HL-60/S4 treated with retinoic acid at 250 ng/mL for 4 days and 3 days (cell line): Measurements from ENCODE around the gene ECSIT.

Source experiments
- in situ Hi-C: fragments of 300-500 bp; cut with MboI; formaldehyde crosslinking; loops from 2 replicates; pipeline ENCODE4 v1.7.0; 2022; ENCODE audit warnings: low sequenced_read_pairs

Gene ECSIT

DNA sequence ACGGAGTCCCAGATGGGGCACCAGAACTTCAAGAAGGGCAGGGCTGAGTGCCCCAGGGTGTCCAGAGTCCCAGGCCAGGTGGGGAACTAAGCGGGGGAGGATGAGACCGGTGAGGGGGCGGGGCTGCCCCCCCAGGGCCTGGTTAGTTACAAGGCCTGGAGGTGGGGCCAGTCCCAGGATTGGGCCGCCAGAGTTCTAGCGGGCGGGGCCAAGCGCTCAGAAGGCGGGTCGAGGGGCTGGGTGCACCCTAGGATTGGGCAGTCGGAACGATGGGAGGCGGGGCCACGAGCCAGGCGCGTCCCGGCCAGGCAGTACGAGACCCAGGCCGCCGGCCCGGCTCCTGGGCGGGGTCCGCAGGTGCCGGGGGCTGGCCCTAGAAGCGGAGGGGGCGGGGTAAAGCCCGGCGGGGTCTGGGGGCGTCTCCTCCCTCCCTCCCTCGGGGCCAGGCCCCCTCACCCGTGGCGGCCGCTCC lies 23.9 kb downstream of the ECSIT start:
- in situ Hi-C loops = no loop called here

DNA sequence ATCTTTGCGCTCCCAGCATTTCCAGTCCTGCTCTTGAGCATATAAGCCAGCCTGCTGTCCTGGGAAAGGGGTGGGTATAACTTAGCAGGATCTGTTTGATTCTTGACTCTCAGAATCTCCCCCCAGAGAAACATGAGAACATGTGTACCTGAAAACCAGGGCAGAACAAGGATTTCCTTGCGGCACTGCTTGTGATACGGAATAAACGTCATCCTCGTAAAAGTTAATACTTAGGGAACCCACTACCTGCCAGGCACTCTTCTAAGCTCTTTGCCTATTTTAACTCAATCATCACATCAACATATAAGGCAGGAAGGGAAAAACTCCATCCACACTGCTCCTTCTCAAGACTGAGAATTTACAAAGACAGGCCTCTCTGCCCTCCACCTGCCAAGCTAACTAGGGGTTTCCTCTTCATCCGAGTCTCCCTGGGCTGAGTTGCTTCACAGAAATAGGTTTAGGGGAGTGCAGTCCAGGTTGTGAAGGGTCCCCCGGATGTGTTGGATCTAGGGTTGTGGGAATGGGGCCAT lies 24.4 kb downstream of the ECSIT start:
- in situ Hi-C loops = no loop called here

DNA sequence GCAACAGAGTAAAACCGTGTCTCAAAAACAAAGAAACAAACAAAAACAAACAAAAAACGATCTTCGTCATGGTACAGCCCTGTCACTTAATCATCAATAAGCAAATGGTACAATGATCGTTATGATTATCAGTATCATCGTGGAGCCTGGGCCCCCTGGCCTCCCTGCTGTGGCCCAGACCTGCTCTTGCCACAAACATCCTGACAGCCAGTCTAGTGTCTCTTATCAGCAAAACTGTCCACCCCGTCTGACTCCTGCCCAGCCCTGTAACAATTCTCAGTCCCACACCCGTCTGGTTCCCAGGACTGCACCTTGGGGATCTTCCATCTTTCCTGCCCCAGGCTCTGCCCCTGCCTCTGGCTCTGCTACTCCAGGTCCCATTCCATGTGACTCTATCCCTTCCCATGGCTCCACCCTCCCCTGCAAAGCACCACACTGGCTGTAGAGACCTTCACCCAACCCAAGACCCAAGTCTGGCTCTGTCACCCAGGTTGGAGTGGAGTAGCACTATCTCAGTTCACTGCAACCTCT lies 29.0 kb downstream of the ECSIT start:
- in situ Hi-C loops = no loop called here

DNA sequence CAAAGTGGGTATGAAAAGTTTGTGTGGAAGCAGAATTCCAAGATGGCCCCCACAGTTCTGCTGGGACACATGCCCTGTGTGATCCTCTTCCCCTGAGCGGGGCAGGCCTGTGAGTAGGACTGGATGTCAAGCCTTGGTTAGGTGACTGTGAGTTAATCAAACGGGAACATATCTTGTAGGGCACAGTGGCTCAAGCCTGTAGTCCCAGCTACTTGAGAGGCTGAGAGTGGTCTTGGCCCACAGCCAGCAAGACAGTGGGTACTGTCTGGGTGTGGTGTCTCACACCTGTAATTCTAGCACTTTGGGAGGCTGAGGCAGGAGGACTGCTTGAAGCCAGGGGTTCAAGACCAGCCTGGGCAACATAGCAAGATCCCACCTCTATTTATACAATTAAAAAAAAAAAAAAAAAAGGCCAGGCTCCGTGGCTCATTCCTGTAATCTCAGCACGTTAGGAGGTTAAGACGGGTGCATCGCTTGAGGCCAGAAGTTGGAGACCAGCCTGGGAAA lies 29.7 kb downstream of the ECSIT start:
- in situ Hi-C loops = no loop called here

DNA sequence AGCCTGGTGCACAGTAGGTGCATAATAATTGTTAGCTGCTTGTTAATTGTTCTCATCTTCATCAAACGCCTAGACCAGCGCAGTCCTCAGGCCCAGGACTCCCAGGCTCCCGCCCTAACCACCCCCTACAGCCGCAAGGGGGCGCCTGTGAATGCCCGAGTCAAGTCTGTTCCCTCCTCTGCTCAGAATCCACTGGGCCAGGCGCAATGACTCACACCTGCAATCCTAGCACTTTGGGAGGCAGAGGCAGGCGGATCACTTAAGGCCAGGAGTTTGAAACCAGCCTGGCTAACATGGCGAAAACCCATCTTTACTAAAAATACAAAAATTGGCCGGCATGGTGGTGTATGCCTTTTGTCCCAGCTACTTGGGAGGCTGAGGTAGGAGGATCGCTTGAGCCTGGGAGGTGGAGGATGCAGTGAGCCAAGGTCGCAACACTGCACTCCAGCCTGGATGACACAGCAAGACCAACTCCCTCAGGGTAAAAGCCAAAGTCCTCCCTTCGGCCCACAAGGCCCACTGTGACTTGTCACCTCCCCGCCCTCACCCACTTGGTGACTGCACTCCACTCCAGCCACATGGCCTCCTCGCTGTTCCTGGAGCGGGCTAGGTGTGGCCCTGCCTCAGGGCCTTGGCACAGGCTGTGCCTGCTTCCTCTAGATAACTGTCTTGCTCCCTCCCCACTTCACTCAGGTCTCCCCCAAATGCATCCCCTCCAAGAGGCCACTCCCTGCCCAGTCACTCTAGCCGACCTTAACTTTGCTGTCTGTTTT lies 32.4 kb downstream of the ECSIT start:
- in situ Hi-C loops = no loop called here

DNA sequence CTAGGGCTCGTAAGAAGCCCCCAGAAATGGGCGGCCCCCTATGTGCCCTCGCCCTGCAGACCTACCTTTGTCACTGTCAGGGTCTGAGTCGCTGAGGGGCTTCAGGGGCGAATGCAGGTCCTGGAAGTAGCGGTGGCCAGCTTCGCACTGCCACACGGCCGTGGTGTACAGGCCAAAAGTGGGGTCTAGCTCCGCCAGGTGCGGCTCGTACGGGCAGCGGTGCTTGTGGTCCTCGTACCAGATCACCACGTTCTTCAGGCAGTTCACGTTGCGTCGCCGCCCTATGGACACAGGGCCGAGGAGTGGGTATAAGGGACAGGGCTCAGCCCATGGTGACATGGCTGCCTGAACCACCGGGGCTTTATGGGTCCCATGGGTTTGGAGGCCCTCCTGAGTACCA lies 33.0 kb downstream of the ECSIT start:
- in situ Hi-C loops = no loop called here

DNA sequence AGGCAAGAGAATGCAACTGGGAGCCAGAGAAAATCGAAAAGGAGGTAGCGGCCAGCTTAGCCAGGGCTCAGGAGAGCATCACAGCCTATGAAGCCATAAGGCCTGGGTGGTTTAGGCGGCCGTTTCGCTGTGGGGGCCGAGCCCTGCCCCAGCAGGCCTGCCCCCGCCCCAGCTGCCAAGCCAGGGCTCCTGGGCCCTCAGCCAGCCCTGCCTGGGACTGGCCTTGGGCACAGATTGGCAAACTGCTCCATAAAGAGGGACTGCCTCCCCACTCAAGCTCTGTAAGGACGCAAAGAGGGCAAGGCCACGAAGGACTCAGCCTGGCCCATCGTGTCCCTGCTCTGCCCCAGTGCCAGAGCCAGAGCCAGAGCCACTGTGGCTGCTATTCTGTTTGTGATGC lies 33.5 kb downstream of the ECSIT start:
- in situ Hi-C loops = no loop called here

DNA sequence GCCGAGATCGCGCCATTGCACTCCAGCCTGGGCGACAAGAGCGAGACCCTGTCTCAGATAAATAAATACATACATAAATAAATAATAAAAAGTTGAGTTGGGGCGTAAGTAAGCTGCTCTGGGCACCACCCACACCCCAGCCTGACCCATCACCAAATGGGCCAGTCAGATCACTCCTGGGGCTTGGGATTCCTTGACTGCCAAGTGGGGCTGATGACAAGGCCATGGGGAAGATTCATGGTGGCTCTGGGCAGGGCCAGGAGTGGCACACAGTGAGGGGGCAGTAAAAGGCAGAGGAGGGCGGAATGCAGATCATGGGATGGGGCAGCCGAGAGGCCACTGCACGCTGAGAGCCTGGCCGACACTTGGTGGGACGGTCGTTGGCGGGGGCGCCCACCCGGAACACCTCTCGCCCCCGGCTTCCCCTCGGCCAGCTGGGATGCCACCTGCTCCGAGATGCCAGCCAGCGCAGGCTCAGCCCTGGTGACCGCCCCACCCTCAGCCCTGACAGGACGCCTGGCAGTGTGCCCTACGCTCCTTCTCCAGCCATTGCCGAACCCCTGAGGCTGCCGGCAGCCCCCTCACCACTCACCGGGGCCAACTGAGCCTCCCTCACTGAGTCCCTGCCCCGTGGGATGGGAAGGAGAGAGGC lies 34.2 kb downstream of the ECSIT start:
- in situ Hi-C loops = no loop called here

DNA sequence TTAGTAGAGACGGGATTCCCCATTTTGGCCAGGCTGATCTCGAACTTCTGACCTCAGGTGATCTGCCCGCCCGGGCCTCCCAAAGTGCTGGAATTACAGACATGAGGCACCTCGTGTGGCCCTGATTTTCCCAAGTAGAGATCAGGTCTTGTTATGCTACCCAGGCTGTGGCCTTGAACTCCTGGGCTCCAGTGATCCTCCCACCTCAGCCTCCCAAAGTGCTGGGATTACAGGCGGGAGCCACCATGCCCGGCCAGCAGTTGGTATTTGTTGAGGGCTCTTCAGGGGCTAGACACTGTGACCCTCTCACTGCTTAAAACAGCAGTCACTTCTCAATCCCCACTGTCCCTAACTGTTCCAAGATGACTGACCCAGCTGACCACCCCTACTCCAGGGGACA lies 39.6 kb downstream of the ECSIT start:
- in situ Hi-C loops = no loop called here

DNA sequence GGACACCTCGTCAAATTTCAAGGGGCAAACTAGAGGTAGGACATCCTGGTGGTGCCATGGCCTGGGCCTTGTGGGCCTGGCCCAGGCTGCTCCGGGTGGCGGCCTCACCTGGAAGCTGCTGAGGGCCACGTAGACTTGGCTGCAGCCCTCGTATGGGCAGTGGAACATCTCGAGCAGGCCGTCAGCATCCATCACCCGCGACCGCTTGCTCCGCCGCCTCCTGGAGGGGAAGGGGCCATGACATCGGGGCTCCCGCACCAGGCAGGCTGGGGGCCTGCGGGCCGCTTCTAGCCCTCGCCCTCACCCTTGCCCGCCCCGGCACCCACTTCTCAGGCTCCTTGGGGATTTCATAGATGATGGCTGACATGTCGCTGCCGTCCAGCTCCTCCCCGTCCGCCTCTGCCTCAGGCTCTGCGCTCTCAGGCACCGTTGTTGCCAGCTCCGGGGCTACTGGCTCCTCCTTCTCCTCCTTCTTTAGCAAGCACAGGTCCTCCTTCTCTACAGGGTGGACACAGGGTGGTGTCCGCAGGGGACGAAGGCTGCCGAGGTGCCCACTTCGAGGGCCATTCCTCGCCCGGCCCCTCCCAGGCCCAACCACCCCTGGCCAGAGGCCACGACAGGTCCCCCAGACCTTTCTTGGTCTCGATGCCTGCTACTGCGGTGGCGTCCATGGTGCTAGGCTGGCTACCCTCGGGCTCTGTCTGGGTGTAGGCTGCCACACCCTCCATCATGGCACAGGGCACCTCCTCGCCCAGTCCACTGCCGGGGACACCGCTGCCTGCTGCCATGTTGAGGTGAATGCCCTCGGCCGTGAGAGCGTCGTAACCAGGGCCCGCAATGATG lies 42.1 kb downstream of the ECSIT start:
- in situ Hi-C loops = no loop called here

DNA sequence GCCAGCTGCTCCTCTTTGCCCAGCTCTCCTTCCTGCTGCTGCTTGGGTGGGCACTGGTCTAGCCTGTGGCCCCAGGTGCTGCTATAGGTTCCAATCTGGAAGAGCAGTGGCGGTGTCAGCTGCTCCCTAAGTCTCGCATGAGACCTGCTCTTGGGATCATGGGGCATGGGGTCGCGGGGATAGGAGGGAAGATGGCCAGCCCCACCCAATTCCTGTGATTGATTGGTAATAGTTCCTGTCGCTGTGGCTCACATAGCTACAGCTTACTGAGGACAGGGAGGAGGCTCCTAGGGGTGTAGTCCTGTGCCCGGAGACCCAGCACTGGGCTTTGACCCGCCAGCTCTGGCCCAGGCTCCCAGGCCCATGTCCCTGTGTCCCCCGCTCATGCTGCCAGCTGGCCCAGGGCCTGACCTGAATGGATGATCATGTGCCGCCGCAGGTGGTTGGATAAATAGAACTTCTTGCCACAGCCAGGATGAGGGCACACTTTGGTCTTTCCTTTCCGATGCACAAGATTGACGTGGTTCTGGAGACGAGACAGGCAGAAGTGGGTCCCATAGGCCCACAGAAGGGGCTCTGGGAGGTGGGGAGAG lies 43.6 kb downstream of the ECSIT start:
- in situ Hi-C loops = no loop called here

DNA sequence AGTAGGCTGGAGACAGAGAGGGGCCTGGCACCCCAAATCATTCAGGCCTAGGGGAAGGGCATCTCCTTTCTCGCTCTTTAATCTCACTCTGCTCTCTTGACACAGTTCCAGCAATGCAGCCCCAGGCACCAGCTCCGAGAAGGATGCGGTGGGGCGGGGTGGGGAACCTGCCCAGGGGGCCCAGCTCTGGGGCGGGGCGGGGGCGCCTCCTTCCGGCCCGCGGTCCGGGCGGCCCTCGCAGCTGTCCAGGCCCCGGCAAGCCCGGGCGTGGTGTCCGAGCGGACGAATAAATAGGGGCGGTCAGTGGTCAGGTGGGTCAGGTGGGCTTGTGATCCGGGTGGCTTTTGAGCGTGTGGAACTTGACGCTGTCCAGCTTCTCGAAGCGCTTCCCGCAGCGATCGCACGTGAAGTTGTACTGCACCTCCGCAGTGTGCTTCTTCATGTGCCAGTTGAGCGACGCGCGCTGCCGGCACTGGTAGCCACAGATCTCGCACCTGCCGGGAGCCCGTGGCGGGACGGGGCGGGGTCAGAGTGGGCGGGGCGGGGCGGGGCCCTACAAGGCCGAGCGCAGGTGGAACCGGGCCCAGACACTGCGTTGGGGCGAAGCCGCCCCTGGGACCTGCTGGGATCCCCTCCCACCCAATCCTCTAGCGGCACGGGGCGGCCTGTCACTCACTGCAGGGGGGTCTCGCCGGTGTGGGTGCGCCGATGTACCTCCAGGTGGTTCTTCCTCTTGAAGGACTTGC lies 45.4 kb downstream of the ECSIT start:
- in situ Hi-C loops = no loop called here

DNA sequence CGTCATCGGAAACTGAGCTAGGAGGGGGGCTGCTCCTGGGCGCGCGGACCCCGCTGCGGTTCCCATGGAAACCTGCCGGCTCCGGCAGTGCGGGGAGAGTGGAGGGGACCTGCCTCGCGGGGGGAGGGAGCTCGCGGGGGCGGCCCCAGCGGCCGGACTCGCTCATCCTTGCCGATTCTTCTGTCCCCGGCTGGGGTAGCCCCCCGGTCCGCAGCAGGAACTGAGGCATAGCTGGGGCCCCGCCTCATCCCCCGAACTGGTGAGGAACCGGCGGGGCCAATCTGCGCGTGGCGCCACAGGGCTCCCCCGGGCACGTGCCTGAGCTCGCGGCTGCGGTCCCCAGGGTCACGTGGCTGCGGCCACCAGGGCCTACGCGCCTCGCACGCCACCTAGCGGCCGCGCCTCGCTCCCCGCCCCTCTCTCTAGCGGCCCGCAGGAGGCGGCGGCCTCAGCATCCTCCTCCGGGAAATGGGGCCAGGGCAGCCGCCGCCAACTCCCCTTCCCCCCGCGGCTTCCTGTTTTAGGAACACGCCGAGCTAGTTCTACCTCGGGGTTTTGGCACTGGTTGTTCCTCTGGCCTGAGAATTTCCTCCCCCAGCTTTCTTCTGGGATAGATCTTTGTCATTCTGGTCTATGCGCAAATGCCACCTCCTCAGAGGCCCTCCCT lies 46.4 kb downstream of the ECSIT start:
- in situ Hi-C loops = no loop called here

DNA sequence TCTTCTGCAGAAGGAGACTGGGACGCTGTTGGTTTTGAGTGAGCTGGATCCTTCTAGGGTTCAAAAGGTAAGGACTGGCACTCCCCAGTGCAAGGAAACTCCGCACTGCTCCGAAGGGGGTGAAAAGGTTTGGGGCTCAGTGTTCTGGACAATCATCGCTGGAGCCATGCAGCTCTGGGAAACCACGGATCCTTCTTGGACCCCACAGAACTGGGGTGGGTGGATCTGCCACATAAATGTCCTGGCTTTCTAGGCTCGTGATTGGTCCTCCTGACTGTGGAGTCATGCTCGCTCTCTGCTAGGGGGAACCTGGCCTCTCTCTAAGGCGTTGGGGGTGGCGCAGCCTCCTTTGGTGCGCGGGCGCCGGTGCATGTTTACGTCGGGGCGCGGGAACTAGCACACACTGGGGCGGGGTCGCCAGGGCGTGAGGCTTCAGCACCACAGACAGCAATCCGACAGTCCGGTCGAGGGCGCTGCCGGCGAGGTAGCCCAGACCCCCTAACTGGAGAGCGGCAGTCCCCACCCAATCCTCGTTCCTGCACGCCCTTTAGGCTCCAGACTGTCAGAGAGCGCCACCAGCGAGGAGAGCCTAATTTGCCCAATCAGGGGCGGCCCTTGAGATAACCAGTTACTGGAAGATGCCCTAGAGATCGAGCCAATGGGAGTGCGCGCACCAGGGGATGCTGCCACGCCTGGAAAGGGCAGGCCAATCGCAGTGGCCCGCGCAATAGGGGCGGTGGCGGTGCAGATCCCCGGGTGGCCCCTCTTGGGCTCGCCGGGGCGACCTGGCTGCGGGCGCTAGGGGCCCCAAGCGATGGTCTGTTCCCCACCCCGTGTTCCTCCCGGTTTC lies 47.2 kb downstream of the ECSIT start:
- in situ Hi-C loops = no loop called here

DNA sequence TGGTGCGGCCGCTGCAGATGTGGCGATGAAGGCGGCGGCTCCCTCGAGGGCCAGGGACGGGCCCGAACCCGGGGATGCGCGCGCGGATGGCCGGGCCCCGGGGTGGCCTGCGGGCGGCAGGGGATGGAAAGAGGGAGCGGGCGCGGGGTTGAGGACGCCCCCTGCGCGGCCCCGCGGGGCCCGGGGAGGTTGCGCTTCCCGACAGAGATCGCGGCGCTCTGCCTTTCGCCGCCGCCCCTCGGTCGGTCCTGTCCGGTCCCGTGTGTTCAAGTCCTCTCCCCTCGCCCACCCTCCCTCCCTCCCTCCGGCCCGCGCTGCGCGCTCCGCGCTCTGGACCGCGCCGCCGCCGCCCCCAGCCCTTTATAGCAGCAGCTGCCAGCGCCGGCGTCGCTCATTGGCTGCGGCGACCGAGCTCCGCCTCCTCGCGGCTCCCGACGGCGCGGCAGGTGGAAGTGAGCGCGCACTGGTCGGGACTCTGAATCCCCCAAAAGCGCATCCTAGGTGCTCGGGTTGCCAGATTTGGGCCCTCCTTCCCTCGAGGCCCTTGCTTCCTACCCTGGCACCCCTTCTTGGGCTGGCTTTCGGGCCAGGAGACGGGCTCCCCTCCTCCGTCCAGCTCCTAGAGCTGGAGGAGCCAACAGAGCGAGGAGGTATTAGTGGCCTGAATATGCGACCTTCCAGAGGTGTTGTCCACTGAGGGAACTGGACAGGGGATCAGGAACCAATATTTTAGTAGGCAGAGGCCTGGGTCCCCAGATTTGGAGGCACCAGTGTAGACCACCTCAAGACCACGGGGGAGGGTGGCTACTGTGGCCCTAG lies 48.0 kb downstream of the ECSIT start, which contains the start of gene ELAVL3:
Gene ELAVL3 (minus strand): TSS at position 332 of the 819 bp plus-strand sequence. CDS start 438 bp downstream, outside the sequence.
- in situ Hi-C loops = no loop called here

DNA sequence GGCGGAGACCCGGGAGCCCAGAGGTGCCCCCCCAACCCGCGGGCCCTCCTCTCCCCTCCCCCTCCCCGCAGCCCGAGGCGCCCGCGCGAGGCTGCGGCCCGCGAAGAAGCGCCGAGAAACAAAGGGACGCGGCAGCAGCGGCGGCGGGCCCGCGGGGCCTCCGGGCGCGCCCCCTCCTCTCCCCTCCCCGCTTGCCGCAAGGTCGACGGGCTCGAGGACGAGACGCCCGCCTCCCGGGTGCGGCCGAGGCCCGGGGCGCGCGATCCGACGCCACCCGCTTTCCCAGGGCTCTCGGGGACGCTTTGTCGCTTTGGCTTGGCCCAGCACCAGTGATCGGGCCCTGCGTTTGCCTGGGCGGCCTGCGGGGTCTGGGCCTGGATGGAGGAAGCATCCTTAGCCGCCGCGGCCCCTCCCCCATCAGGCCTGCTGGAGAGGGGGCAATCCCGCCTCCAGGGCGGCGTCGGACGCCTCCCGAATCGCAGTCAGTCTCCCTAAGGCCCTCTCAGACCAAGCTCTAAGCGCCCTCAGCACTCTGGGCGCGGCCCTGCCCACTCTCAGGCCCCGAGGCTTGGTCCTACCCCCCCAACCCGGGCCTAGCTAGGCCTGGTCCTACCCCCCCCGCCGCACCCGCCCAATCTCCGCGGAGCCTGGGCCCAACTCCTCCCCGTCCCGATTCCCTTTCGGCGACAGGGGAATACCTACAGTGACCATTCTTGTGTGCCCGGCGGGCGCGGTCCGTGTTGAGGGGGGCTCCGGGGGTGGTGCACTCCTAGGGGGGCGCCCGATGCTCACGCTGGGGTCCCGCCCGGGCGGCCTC lies 48.8 kb downstream of the ECSIT start:
- in situ Hi-C loops = no loop called here
